Measurements from ENCODE around the gene PBX2.
A peak's percentile ranks its signal among the peaks of the same experiment; 100 is the strongest.
"Not testable (repeated sequence)": the region's sequence is repeated elsewhere in the genome, so short reads cannot be mapped to it uniquely, and the experiment has no call there.

Gene PBX2

GRCh38 chr6:32190054-32190851 lies at the start of gene PBX2:
Gene PBX2 (minus strand): TSS chr6:32190202. CDS start chr6:32189915, 287 bp downstream.
- DNase-seq (ENCODE audit: low spot score) (peak; percentile 69), FAIRE-seq (no peak)

- DNase-seq (ENCODE audit: low spot score) (no peak), FAIRE-seq (no peak)
Measured at GRCh38 chr6:32239462-32239861, 49.5 kb upstream of the PBX2 start.

- no peak for FAIRE-seq
- DNase-seq (ENCODE audit: low spot score), result no peak
Measured at GRCh38 chr6:32234934-32235333, 44.9 kb upstream of the PBX2 start.

GRCh38 chr6:32226434-32226833 lies 36.4 kb upstream of the PBX2 start:
- no peak for FAIRE-seq
- no peak for DNase-seq (ENCODE audit: low spot score)

- DNase-seq (ENCODE audit: low spot score) (no peak), FAIRE-seq (no peak)
Measured at GRCh38 chr6:32224696-32225095, 34.7 kb upstream of the PBX2 start.

GRCh38 chr6:32223258-32224235 lies 33.5 kb upstream of the PBX2 start, which contains the start of gene NOTCH4:
Gene NOTCH4 (minus strand): TSS chr6:32224067. CDS start chr6:32223928, 139 bp downstream.
- no peak for DNase-seq (ENCODE audit: low spot score)
- no peak for FAIRE-seq

GRCh38 chr6:32222333-32223230 lies 32.6 kb upstream of the PBX2 start:
- FAIRE-seq (no peak), DNase-seq (ENCODE audit: low spot score) (no peak)

GRCh38 chr6:32220021-32220420 lies 30.0 kb upstream of the PBX2 start:
- DNase-seq (ENCODE audit: low spot score), result no peak
- FAIRE-seq, result no peak

- FAIRE-seq (no peak), DNase-seq (ENCODE audit: low spot score) (no peak)
Measured at GRCh38 chr6:32218167-32218566, 28.2 kb upstream of the PBX2 start.

GRCh38 chr6:32216998-32217397 lies 27.0 kb upstream of the PBX2 start:
- DNase-seq (ENCODE audit: low spot score) (no peak), FAIRE-seq (no peak)

- DNase-seq (ENCODE audit: low spot score) (no peak), FAIRE-seq (no peak)
Measured at GRCh38 chr6:32216285-32216684, 26.3 kb upstream of the PBX2 start.

GRCh38 chr6:32215617-32216016 lies 25.6 kb upstream of the PBX2 start:
- FAIRE-seq, result no peak
- no peak for DNase-seq (ENCODE audit: low spot score)

GRCh38 chr6:32214126-32214525 lies 24.1 kb upstream of the PBX2 start:
- DNase-seq (ENCODE audit: low spot score) (no peak), FAIRE-seq (no peak)

GRCh38 chr6:32213649-32214048 lies 23.6 kb upstream of the PBX2 start:
- DNase-seq (ENCODE audit: low spot score) (no peak), FAIRE-seq (no peak)

- no peak for DNase-seq (ENCODE audit: low spot score)
- FAIRE-seq, result no peak
Measured at GRCh38 chr6:32212076-32212760, 22.2 kb upstream of the PBX2 start.

- not testable (repeated sequence) for DNase-seq (ENCODE audit: low spot score); FAIRE-seq
Measured at GRCh38 chr6:32211432-32211831, 21.4 kb upstream of the PBX2 start.

- FAIRE-seq (no peak), DNase-seq (ENCODE audit: low spot score) (no peak)
Measured at GRCh38 chr6:32210191-32210601, 20.2 kb upstream of the PBX2 start.

- DNase-seq (ENCODE audit: low spot score), result no peak
- FAIRE-seq, result no peak
Measured at GRCh38 chr6:32208996-32209395, 19.0 kb upstream of the PBX2 start.

- no peak for DNase-seq (ENCODE audit: low spot score)
- no peak for FAIRE-seq
Measured at GRCh38 chr6:32204268-32204715, 14.3 kb upstream of the PBX2 start.
